Lower leg skin (tissue), 4 donors: ENCODE results near the gene ZNF429. TPM values are rescaled to one million over a fixed set of nuclear protein-coding genes. Genes with fewer than 3 reads are reported as not detected.
A peak's percentile ranks its signal among the peaks of the same experiment; 100 is the strongest.

Experiments
- DNase-seq, 2 donors: peaks; one replicate each; pipeline ENCODE4 v3.0.0-alpha.2; 2019; ENCODE audit warnings: low spot score in 2 of 2
- H3K4me3 ChIP-seq: fragments of 200-600 bp; sonication (generic); 2 replicates; pipeline ENCODE4 v1.5.1; 2017; ENCODE audit warnings: mild to moderate bottlenecking, low read depth; ENCODE audit not compliant: poor library complexity, severe bottlenecking
- CTCF ChIP-seq, 3 donors: fragments of 450-650 bp; IDR thresholded peaks; one replicate each; pipeline ENCODE4 v1.5.1; 2016; ENCODE audit warnings: antibody characterized with exemption in 3 of 3, mild to moderate bottlenecking in 3 of 3, moderate library complexity in 2 of 3
- POLR2A ChIP-seq, 2 donors: fragments of 450-650 bp; IDR thresholded peaks; one replicate each; pipeline ENCODE4 v1.6.1; 2016 to 2017; ENCODE audit warnings: antibody characterized with exemption in 2 of 2, mild to moderate bottlenecking in 1 of 2, moderate library complexity in 1 of 2
- WGBS, 2 donors: methylation state at CpG; one replicate each; pipeline ENCODE4 v1.1.5; 2018; 5-methylcytosine and 5-hydroxymethylcytosine counted together
- intact Hi-C: fragments of 100-400 bp; cut with DNase I; formaldehyde crosslinking; loops from one replicate; pipeline ENCODE4 v1.15.0; 2023; ENCODE audit warnings: low total_unique reads
- total RNA-seq, 4 donors: library from RNA; depleted of rRNA; stranded (reverse); fragments of >200 nt; gene quantifications; one replicate each; pipeline ENCODE4 v1.1.0, GENCODE V29; 2016

Gene ZNF429
- total RNA-seq, 4 donors from 2014 or later = 5.0 to 14.9 (median 11.8) TPM

- no peak for TF ChIP-seq POLR2A (IDR thresholded peaks at IDR 0.05)
- intact Hi-C loops = no loop called here
- DNase-seq = no peak
- H3K4me3 ChIP-seq = no peak overlapping the region
- WGBS, 2 donors = 83 to 92% methylated on average over 1 of the region's 1 CpG
These were observed 76.3 kb downstream of the ZNF429 start for GRCh38 chr19:21581646-21582240.

GRCh38 chr19:21584537-21584936 lies 79.1 kb downstream of the ZNF429 start:
- H3K4me3 ChIP-seq = no peak overlapping the region
- intact Hi-C loops = no loop called here
- 73 to 86% methylated on average over 5 of the region's 5 CpGs for WGBS, 2 donors

GRCh38 chr19:21585281-21585890 lies 80.0 kb downstream of the ZNF429 start:
- 76 to 92% methylated on average over 12 of the region's 12 CpGs for WGBS, 2 donors
- TF ChIP-seq POLR2A (IDR thresholded peaks at IDR 0.05) (no peak), CTCF (IDR thresholded peaks at IDR 0.05) (no peak)
- no peak overlapping the region for H3K4me3 ChIP-seq
- intact Hi-C loops = no loop called here
- no peak for DNase-seq

More at GRCh38 chr19:21584537-21584936, 79.1 kb downstream of the ZNF429 start:
- no peak for DNase-seq
- TF ChIP-seq CTCF (IDR thresholded peaks at IDR 0.05) (no peak), POLR2A (IDR thresholded peaks at IDR 0.05) (no peak)

- no peak for DNase-seq
- intact Hi-C loops = no loop called here
- peak overlapping the region; percentile 10 for H3K4me3 ChIP-seq
- 13 to 15% methylated on average over 12 to 21 of the region's 72 CpGs for WGBS, 2 donors
- TF ChIP-seq CTCF (IDR thresholded peaks at IDR 0.05) (no peak), POLR2A (IDR thresholded peaks at IDR 0.05) (no peak)
These were observed 81.1 kb downstream of the ZNF429 start for GRCh38 chr19:21586311-21587116.

GRCh38 chr19:21587117-21587461 lies 81.7 kb downstream of the ZNF429 start:
- no peak overlapping the region for H3K4me3 ChIP-seq
- intact Hi-C loops = no loop called here
- 20 to 39% methylated on average over 4 to 12 of the region's 12 CpGs for WGBS, 2 donors
- TF ChIP-seq POLR2A (IDR thresholded peaks at IDR 0.05) (no peak), CTCF (IDR thresholded peaks at IDR 0.05) (no peak)
- DNase-seq = no peak

- intact Hi-C loops = no loop called here
- no peak for TF ChIP-seq POLR2A (IDR thresholded peaks at IDR 0.05)
- TF ChIP-seq CTCF (IDR thresholded peaks at IDR 0.05) = no peak
- 70 to 75% methylated on average over 5 of the region's 5 CpGs for WGBS, 2 donors
- no peak overlapping the region for H3K4me3 ChIP-seq
- DNase-seq = no peak
These were observed 82.1 kb downstream of the ZNF429 start for GRCh38 chr19:21587549-21587948.
